Stimulated activated CD4-positive, alpha-beta T cell treated with anti-CD3 and anti-CD28 coated beads, Interleukin-4, amount 100 ng/mL, for 4 hours (primary cell): ENCODE results near the gene HRAS.

Experiments used
- DNase-seq, 2 experiments: peaks; one replicate each; pipeline ENCODE4 v3.0.0-alpha.2; 2020

Gene HRAS

DNA sequence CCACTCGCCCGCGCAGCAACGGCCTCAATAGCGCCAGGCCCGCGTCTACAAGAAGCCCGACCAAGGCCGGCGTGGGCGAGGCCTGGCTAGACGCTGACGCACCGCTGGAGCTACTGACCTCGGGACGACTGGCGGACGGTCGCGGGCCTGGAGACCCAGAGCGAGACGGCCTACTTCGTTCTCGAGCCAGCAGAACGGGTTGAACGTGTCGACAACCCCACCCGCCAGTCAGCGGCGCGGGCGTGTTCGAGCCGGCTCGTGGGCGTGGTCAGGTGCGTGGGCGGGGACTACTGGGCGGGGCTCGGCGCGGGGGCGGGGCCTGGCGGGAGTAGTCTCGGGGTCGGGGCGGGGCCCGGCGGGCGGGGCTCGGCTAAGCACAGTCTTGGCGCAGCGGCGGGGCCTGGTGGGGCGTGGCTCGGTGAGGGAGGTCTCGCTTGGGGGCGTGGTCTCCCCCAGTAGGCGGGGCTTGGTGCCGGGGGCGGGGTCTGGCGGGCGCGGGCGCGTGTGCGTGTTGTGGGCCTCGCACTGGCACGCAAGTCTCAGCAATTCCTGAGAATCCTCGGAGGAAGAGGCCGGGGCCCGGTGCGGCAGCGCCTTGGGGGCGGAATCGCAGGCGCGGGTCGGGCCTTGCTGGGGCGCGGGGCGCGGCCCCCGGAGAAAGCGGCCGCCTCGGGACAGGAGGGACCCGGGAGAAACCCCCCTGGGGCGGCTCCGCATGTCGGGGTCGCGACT, 28.2 kb downstream of the HRAS start, which contains the start of gene RNH1:
Gene RNH1 (minus strand): TSS at position 248 of the 732 bp plus-strand sequence. CDS start 5,080 bp downstream, outside the sequence.
- peak; percentile 98 to 100 for DNase-seq

DNA sequence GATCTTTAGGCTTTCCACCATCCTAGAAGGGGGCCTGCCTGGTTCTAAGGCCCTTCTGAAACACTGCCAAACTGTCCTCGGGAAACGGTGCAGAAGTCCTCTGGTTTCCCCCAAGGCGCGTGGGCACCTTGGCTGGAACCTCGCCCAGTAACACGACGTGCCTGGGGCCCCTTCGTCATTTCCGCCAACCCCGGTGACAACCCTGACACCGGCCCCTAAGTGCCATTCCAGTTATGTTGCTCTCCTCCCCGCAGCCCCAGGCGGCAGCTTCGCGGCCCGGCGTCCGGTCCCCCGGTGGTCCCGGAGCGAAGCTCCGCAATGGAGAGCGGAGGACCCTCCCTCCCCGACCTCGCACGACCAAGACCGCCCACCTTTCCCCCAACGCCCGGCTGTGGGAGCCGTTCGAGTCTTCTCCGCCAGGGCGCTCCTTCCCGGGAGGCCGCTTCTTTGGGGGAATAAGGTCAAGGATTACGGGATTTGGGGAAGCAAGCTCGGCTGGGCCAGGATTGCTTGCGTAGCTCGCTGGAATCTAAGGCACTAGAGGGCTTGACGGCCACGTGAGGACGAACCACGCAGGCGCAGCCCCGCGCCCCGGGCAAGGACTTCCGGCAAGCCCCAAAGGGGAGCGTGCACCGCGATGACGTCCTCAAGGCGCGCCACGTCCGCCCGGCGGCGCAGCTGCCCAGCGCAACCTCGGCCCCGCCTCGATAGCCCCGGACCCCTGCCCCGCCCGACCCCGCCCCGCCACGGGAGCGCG, 29.0 kb downstream of the HRAS start:
- peak; percentile 95 to 97 for DNase-seq

DNA sequence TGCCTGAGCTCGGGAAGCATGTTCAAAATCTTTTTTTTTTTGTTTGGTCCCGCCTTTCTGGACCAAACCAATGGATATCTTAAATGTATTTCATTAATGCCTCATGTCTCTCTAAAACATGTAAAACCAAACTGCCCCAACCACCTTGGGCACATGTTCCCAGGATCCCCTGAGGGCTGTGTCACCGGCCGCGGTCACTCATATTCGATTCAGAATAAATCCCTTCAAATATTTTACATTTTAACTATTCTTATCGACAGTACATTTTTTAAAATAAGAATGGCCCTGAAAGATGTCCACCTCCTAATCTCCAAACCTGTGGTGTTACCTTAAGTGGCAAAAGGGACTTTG, 30.4 kb downstream of the HRAS start:
- no peak for DNase-seq

DNA sequence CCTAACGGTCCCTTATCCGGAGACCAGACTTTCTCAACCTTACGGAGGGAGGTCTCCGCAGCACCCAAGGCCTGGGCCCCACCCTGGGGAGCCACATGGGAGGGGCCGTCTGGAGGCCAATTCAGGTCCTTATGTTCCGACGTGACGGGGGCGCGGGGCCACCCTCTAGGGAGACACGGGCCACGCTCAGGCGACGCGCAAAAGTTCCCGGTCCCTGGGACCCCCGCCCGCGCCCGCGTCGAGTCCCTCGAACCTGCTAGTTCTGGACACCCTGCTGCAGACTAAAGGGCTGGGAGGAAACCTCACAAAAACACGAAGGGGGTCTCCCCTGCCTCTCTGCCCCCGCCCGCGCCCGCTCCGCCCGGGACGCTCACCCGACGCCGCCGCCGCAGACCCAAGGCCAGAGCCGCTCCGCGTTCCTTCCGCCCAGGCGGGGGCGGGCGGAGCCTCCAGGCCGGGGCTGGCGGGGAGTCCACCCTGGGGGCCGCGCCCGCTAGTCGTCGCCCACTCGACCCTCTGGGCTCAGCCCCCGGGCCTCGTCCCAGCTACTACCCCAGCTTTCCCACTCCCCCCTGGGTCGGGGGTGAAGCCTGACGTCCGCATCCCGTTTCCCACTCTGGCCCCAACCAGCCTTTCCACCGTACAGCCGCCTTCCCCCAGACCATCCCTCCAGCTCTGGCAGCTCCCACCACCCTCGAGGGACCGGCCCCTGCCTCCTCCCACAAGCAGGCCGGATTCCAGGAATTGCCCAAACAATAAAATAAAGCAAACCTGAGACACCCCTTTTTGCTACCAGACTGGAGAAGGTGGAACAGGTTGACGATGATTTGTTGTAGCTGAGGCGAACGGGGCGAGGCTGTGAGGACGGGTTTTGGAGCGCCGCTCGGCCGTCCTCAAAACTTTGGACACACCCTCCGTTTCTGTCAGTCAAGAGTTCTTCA, 31.1 kb downstream of the HRAS start:
- DNase-seq: peak in 1 of 2 experiments; percentile 22

DNA sequence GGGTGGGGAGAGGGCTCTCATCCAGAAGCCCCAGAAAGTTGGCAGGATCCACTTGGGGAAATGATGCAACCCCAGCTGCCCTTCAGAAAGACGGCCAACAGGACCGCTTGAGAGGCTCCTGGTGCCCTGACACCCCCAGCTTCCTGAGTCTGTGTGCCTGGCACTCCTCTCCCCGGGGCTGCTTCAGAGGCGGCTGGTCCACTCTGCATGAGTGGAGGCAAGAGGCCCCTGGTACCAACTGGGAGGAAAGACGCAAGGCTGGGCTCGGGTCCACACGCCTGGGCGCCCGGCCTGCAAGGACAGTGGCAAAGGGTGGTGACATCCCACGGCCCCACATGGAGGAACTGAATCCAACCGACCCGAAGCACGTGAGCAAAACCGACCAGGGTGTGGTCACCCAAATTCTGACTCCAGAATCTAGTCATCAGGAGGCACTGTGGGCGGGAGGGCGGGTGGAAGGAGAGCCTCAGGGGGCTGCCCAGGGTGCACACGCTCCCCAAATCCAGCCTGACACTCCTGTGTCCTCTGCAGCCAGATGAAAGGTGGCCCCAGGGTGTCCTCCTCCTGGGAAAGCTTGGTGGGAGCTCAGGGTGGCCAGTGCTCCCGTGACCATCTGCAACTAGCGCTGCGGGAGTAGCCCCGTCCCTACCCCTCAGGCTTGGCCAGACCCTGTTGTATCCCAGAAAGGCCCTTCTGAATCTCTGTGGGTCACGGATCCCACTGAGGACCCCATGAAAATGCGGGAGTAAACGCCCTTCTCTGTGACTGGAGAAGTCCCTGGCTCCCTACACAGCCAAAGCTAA, 32.0 kb downstream of the HRAS start:
- DNase-seq: no peak

DNA sequence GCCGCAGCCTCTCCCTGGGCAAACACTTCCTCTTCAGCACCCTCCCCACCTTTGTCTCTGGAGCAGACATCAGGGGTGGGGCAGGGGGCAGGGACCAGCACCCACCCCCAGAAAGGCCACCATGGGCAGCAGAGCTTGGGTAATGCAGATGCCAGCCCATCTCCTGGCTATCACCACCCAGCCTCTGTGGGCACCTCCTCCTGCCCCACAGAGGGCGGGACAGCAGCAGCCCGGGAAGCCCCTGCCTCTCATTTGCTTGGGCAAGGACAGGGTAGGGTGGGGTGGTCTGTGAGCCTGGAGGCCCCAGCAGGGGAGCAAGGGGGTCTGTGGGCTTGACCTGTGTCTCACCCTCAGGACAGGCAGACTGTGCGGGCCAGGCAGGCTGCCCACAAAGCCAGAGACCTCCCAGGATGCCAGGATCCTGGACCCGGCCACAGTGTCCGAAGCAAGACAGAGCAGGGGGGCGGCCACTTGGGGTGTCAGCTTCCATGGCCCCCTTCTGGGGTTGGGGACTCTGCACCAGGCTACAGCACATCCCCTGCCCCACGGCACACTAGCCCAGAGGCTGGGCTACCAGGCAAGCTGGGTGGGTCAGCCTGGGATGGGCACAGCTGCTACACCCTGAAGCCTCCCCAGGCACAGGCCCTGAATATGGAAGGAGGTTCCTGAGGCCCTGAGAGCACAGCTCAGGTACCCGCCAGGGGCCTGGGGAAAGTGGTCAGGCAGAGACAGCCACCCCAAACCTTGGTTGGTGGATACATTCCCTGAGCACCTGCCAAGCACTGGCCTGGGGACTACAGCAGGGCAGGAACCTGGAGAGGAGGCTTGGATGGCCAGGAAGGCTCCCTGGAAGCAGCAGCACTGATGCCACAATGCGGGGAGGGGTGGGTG, 32.8 kb downstream of the HRAS start:
- DNase-seq: no peak

DNA sequence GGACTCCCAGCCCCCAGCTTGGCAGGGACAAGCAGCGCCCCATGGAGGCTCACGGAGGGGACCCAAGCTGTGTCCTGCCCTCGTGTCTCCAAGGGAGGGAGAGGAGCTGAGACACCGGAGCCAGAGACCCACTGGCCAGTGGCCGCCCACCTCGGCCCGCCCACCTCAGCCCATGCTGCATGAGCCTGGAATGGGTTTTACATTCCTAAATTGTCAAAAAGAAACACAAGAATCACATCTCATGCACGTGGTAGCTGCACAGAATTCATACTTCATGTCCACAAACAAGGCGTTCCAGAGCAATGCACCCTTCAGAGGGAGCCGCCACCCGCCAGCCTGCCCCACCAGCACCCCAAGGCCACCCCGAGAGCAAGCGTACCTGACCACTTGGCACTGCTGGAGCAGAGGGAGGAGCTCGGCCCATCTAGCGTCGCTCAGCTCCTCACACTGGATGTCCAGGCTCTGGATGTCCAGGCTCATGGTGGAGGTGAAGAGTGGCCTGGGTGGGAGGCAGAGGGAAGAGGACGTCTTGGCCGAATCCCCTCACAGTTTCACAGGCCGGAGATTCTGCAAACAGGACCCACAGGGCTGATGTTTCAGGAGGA, 33.6 kb downstream of the HRAS start:
- no peak for DNase-seq

DNA sequence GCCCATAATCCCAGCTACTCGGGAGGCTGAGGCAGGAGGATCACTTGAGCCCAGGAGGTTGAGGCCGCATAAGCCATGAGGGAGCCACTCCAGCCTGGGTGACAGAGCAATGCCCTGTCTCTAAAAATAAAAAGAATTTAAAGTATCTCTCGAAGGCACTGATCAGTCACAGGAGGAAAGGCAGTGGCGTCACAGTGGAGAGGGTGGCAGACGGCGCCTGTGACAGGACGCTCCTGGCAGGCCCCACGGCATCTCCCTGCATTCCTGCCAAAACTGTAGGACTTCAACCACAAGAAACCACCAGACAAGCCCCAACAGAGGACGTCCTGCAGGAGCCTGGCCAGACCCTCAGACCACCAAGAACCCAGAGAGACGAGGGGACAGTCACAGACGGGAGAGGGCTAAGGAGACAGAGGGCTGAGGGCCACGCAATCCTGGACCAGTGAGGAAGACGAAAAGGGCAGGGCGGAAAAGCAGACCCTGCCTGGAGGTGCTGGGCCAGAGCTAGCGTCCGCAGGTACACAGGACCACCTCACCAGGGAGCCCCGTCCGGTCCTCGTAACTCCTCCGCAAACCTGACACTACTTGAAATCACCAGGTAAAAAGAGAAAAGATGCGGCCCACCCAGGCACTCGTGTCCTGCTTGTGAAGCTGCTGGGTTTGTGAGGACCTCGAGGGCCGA, 34.2 kb downstream of the HRAS start:
- no peak for DNase-seq

DNA sequence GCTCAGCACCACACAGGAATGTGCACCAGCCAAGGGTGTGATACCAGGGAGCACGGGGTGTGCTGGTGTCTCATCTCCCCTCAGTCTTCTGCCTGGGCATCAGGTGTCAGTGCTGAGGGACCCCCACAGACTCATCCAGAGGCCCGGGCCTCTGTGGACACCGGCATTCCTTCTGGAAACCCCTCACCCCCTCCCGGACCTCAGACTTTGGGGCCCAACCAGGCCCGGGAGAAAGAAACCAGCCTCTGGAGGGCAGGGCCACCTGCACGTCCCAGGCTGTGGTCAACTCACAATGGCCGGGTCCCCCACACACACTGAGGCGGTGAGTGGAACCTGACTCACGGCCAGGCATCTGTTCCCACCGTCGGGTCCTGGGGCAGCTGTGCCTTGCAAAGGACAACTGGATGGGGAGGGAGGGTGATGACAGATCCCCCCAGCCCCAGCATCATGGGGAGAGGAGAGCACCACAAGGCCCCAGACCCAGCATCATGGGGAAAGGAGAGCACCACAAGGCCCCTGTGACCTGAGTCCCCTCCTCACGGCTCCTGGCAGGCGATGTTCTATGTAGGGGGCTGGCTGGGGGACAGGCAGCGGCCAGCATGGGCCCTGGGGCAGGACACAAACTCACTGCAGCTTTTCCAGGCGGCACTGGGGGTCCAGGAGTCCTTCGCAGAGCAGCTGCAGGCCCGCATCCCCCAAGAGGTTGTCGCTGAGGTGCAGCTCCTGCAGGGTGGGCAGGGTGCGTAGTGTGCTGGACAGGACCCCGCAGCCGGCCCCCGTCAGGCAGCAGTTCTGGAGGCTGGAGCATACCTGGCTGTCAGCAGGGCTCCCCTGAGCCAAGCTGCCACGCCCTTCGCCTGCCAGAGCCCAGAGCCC, 35.9 kb downstream of the HRAS start:
- no peak for DNase-seq

DNA sequence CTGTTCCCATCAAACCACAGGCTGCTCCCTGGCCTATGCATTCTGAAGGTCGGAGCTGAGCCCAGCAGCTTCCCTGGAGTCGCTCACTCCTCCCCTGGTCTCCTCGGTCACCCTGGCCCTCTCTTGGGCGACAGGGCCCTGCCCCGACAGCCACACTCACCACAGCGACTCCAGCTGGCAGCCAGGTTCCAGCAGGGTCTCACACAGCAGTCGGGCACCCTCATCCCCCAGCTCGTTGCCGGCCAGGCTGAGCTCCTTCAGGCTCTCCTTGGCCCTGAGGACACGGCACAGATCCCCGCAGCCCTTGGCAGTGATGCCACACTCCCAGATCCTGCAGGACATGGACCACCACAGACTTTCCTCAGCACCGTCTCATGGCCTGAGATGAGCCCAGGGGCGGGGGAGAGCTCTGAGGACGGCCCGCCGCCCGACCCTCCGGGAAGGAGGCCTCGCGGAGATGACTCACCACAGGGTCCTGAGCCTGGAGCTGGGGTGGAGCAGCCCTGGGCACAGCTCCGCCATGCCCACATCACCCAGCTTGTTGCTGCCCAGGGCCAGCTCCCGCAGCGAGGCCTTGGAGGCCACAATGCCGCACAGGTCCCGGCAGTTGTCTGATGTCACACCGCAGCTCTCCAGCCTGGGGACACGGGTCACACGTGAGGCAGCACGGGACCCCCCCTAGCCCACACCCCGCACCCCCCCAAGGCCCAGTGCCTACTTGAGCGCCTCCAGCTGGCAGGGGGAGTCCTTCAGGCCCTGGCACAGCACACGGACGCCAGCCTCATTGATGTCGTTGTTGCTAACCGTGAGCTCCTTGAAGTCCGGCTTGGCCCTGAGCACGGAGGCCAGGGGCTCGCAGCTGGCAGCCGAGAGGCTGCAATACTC, 36.8 kb downstream of the HRAS start:
- no peak for DNase-seq

DNA sequence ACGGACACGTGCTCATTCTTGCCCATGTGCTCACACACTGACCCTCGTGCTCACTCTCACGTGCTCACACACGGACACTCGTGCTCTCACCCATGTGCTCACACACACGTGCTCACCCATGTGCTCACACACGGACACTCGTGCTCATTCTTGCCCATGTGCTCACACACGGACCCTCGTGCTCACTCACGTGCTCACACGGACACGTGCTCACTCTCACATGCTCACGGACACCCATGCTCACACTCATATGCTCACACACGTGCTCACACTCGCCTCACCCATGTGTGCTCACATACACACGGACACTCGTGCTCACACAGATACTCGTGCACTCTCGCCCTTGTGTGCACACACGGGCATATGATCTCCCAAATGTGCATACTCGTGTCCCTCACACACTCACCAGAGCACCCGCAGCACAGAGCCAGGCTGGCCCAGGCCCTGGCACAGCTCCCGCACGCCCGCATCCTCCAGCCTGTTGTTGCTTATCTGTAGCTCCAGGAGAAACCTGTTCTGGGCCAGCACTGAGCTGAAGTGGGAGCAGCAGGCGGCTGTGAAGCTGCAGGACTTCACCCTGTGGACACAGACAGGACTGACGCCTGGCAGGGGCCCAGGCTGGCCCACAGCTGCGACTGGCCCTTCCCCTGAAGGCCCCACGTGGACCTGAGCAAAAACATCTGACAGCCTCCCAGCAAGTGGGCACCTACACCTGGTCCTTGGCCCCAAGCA, 37.6 kb downstream of the HRAS start:
- no peak for DNase-seq

DNA sequence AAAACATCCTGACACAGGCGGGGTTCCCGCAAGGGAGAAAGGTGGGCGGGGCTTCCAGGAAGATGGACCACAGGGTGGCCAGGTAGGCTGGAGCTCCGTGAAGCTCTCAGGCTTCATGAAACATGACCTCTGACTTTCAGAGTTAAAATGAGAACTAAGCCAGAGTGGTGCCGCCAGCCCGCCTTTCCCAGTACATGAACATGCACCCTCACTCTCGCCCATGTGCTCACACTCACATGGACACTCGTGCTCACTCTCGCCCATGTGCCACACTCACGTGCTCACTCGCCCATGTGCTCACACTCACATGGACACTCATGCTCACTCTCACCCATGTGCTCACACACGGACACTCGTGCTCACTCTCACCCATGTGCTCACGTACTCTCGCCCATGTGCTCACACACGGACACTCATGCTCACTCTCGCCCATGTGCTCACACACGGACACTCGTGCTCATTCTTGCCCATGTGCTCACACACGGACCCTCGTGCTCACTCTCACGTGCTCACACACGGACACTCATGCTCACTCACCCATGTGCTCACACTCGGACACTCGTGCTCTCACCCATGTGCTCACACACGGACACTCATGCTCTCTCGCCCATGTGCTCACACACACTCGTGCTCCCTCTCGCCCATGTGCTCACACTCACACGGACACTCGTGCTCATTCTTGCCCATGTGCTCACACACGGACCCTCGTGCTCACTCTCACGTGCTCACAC, 38.4 kb downstream of the HRAS start:
- DNase-seq: no peak

DNA sequence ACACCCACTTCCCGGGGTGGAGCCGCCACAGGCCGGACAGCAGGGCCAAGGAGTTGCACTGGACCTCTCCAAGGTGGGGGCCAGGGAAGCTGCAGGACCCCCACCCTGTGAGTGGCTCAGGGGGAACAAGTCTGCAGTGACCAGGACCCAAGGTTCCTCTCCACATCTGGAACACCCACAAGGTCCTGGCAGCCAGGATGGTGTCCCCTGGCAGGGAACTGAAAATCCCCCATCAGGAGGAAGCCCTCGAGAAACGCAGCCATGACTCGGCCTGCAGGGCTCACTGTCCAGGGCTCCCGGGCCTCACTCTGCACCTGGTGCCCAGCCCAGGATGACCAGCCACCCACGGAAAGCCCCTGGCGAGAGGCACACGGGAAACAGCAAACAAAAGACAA, 39.8 kb downstream of the HRAS start:
- no peak for DNase-seq

DNA sequence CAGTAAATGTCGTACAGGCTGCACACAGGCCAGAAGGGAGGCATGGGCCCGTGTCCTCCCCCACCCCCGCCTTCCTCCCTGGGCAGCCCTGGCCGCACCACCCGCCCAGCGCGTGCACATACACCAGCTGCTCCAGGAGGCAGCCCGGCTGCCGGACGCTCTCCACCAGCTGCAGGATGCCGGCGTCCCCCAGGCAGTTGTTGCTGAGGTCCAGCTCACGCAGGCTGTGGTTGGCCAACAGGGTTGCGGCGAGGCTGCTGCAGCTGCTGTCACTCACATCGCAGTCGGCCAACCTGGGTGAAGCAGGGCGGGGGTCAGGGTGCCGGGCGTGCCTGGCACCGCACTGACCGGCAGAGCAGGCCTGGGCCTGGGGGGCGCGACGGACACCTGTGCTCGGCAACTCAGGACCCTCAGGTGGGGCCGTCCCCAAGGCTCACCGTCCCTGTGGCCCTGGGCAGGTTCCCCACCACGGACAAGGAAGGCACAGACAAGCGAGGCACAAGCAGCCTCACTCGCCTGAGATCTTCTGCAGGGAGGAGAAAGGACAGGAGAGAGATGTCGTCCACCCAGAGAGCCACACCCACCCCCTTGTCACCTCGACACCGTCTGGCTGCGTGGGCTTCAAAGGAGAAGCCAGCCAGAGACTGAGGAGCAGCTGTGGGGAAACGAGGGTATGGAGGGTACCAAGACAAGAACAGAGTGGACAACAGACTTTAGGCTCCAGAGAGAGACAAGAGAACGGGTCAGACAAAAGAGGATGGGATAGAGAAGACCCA, 40.4 kb downstream of the HRAS start:
- DNase-seq: no peak

DNA sequence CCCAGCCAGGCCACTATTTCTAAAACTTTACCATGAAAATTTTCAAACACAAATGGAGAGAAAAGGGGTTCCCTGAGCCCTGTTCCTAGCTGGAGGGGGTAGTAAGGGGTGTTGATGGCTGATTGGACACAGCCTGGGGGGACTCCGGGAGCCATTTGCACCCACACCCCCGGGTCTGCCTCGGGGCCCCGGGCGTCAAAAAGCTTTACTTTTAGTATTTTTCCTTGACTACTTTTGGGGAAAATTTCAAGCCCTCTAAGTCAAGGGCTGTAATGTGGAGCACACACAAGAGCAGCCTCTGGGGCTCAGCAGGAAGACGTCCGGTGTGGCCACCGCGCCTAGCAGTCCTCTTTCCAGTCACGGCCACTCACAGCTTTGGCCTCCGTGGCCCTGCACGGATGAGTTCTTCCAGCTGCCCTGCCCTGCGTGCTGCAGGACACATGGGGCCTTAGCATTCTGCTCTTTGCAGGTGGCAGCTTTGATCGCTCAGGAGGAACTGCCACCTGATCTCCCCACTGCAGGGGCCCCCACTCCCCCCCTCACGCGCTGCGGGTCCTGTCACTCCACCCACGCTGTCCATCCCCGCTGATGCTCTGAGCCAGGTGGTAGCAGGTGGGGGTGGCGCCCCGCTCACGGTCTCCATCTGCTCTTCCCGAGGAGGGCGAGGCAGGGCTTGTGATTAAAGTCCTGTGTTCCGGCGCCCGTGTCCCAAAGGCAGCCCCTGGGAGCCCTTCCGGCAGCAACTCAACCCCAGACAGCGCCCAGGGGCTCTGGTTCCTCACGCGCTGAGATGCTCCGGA, 42.7 kb downstream of the HRAS start:
- DNase-seq: no peak
